C4-2B (cell line): ENCODE measurements around the gene CHD2.

Source experiments
- H3K27ac ChIP-seq: fragments of 450-650 bp; 2 replicates; pipeline ENCODE4 v1.5.1; 2017
- ZFX ChIP-seq: fragments of 450-650 bp; IDR thresholded peaks from 2 replicates; pipeline ENCODE4 v1.6.1; 2017
- TF ChIP-seq, protein P1 (sequence below): fragments of 450-650 bp; conservative IDR thresholded peaks from 2 replicates; pipeline ENCODE4 v1.5.1; 2017; ENCODE audit warnings: mild to moderate bottlenecking

The CHD2 gene

DNA sequence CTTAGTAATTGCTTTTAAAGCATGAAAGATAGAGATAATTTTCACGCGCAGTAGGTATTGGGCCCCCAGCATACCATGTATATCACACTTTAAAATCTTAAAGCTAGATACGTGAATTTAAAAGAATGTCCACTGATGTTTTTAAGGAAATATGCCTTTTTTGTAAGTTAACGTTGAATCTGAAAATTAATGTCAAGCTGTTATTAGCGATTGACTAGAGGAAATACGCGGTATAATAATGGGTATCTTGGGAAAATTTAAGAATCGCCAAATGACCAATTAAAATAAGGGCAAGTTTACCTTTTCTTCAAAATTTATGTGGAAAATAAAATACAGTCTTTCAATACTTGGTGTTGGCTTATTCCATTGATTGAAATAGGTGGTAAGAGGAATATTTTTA lies 13.3 kb upstream of the CHD2 start:
- TF ChIP-seq, protein P1, sequence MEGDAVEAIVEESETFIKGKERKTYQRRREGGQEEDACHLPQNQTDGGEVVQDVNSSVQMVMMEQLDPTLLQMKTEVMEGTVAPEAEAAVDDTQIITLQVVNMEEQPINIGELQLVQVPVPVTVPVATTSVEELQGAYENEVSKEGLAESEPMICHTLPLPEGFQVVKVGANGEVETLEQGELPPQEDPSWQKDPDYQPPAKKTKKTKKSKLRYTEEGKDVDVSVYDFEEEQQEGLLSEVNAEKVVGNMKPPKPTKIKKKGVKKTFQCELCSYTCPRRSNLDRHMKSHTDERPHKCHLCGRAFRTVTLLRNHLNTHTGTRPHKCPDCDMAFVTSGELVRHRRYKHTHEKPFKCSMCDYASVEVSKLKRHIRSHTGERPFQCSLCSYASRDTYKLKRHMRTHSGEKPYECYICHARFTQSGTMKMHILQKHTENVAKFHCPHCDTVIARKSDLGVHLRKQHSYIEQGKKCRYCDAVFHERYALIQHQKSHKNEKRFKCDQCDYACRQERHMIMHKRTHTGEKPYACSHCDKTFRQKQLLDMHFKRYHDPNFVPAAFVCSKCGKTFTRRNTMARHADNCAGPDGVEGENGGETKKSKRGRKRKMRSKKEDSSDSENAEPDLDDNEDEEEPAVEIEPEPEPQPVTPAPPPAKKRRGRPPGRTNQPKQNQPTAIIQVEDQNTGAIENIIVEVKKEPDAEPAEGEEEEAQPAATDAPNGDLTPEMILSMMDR, result no peak
- no peak for TF ChIP-seq ZFX
- no peak overlapping the region for H3K27ac ChIP-seq

DNA sequence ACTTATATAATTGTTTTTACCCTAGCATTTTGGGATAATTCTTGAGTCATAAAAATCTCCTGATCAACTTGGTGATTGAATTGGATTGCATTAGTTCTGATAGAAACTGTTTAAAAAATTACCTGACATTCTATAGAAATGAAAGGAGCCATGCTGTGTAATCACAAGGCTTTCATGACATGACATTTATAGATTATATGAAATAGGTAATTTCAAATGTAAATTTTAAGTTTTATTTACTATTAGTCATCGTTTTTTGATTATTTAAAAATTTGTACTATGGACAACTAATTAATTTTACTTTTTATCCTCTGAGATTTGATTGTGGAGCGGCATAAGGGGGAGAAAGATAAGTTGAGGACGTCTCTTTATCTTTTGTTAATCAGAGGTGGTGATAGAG lies 12.3 kb upstream of the CHD2 start:
- TF ChIP-seq ZFX, result no peak
- TF ChIP-seq, protein P1, result no peak
- H3K27ac ChIP-seq, result no peak overlapping the region

DNA sequence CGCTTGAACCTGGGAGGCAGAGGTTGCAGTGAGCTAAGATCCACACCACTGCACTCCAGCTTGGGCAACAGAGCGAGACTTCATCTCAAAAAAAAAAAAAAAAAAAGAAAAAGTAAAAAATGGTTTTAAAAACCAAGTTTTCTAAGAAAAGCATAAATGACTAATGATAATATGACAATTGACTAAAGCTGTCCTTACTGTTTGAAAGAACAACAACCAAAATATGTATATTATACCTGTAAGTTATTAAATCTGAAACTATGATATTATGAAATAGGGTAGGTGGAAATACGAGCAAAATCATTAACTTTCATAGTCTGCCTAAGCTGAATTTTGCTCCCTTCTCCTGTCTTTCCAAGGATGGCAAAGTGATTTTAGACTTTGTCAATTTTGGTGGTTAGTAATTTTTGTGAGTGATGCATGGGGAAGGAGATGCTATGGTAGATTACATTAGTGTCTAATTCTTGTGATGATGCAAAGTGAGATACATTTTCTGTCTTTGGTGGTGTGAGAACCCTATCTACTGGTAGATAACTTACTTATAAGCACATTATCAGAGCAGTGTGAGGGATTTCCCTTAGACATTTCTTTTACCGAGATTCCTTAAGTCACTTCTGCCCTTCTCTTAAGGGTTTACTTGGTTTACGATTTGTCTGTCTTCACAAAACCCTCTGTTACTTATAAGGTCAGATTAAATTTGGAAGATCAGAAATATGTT lies 10.6 kb upstream of the CHD2 start:
- no peak overlapping the region for H3K27ac ChIP-seq

DNA sequence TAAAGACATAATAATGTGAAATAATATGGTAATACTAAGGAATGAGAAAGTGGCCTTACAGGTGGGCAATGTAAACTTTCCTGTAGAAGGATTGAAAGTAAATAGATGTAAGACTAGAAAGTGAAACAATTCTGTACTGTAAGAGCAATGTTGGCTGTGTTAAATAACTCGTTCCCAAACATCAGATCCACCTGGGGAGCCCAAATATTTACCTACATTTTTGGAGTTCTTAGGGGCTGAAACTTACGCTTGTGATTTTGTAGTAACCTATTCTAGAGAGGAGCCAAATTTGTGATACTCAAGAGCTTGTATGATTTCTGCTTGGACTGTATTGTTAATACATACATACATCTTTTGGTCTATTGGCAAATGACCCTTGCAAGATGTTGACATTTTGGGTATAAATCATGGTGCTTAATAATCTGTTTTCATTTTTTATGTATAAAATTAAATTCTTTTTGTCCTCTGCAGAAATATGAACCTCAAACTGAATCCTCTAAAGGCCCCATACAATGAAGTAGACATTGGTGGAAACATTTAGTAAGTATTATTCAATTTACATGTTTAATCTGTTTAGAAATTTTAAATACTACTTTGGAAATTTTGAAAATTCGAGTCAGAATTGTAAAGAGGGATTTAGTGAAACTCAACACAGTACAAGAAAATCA lies 8.5 kb upstream of the CHD2 start:
- TF ChIP-seq, protein P1, result no peak; the same call in 1 of the 2 replicates
- no peak for TF ChIP-seq ZFX
- H3K27ac ChIP-seq, result no peak overlapping the region

More for the DNA sequence above, 10.6 kb upstream of the CHD2 start:
- TF ChIP-seq, protein P1, result no peak
- TF ChIP-seq ZFX, result no peak

DNA sequence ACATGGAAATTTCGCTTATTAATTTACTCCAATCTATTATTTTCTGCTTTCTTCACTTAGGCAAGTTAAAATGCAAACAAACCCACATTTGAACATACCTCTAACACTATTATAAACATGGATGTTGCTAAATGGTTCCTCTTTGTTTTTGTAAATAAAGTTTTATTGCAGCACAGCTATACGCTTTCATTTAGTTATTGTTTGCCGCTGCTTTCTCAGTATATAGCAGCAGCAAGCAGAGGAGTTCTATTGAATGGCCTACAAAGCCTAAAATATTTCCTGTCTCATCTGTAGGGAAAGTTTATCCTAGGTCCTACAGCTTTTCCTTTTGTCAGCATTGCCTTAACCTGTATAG lies 7.9 kb upstream of the CHD2 start:
- H3K27ac ChIP-seq, result no peak overlapping the region

DNA sequence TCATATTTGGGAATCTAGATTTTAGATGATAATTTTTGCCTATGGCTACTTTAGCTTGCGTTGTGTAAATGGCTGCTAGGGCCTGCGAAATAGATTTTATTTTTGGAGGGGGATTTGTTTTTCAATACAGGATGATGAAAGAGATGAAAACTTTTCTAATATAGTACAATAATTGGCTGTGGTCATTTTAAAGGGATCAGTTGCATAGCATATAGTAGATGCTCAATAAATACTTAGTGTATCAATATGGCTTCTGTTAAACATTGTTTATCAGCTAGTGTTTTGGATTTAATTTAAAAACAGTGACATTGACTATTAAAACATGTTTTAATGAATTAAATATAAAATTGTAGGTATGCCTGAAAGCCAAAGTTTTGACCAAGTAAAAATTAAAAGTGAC lies 6.9 kb upstream of the CHD2 start:
- TF ChIP-seq ZFX, result no peak
- TF ChIP-seq, protein P1, result no peak
- no peak overlapping the region for H3K27ac ChIP-seq

More for the DNA sequence above, 7.9 kb upstream of the CHD2 start:
- no peak for TF ChIP-seq ZFX

GRCh38 chr15:92896561-92896960 lies 3.6 kb upstream of the CHD2 start:
- no peak overlapping the region for H3K27ac ChIP-seq
- TF ChIP-seq, protein P1, result no peak
- no peak for TF ChIP-seq ZFX
